ENCODE measurements around the gene GALNT2. TPM values are rescaled to one million over a fixed set of nuclear protein-coding genes. Genes with fewer than 3 reads are reported as not detected.

GALNT2 gene
- total and polyA plus RNA-seq, 2 of the 4 experiments (the other 2 are of a cell fraction), result 50.4 to 189 TPM

- 94% methylated on average over 5 of the region's 16 CpGs; no CpG with 5 or more reads in 1 of the 2 experiments for WGBS, 2 experiments (ENCODE audit: extremely low coverage in 2 of 2, insufficient read length in 1 of 2)
- Histone ChIP-seq H3K79me1 (ENCODE audit: low read depth in 1 of 2, low read length in 2 of 2) (peaks cover 19 to 30% of the 10 kb centered on the region in 2 experiments), H3K4ac (ENCODE audit: low read depth, low read length) (no peak overlapping the region), H3K14ac (replicated peaks; ENCODE audit: low read depth, low read length) (no peak overlapping the region), H3K27me3 (ENCODE audit: control insufficient read depth, insufficient read depth, low read length) (no peaks in the 10 kb centered on the region), H3K36me3 (ENCODE audit: control insufficient read depth, insufficient read depth, low read length) (no peaks in the 10 kb centered on the region; the same call in 1 of the 2 replicates), H3K4me2 (ENCODE audit: low read depth, low read length) (no peak overlapping the region), H4K91ac (ENCODE audit: insufficient read depth, low read depth, low read length) (no peak overlapping the region), H3K4me3 (ENCODE audit: insufficient read depth, low read depth, low read length) (no peak overlapping the region), H2BK15ac (ENCODE audit: low read depth, low read length) (no peak overlapping the region), H2BK120ac (ENCODE audit: low read depth, low read length) (no peak overlapping the region), H3K27ac (ENCODE audit: insufficient read depth, low read length) (no peak overlapping the region), H4K20me1 (ENCODE audit: insufficient read depth, low read length) (peaks cover 12% of the 10 kb centered on the region), H3K9me1 (ENCODE audit: insufficient read depth, low read length) (peaks cover 11% of the 10 kb centered on the region; the same call in 1 of the 2 replicates), H3K4me1 (ENCODE audit: control insufficient read depth, insufficient read depth, low read length) (peaks cover 4% of the 10 kb centered on the region; the same call in 1 of the 2 replicates), H3K9ac (ENCODE audit: low read depth, low read length) (no peak overlapping the region), H2AK9ac (replicated peaks; ENCODE audit: low read depth, low read length, poor library complexity) (no peak overlapping the region), H2AFZ (replicated peaks; ENCODE audit: low read length, poor library complexity) (no peak overlapping the region), H4K8ac (ENCODE audit: low read depth in 2 of 2, low read length in 2 of 2) (no peak overlapping the region), H2BK5ac (ENCODE audit: low read depth, low read length, poor library complexity, severe bottlenecking) (no peak overlapping the region), H2AK5ac (ENCODE audit: low read depth, low read length) (no peak overlapping the region), H3K23ac (ENCODE audit: low read depth, low read length) (no peak overlapping the region), H3K9me3 (ENCODE audit: control insufficient read depth, insufficient read depth, low read length) (no peaks in the 10 kb centered on the region), H4K5ac (ENCODE audit: low read depth, low read length) (no peak overlapping the region), H3K56ac (ENCODE audit: extremely low read depth, insufficient read depth, low read length) (no peak overlapping the region), H3K18ac (ENCODE audit: low read depth, low read length) (no peak overlapping the region), H2BK20ac (ENCODE audit: low read depth, low read length) (no peak overlapping the region)
- BruUV-seq (replicated peaks), result no TSS peak
- ATAC-seq (ENCODE audit: low read depth) (no peak), DNase-seq (no peak)
- dilution Hi-C loops (cut with HindIII; ENCODE audit: low sequenced_read_pairs, unreplicated experiment) (no loop called here), intact Hi-C loops (cut with micrococcal nuclease) (no loop called here), in situ Hi-C loops (cut with MboI; ENCODE audit: low sequenced_read_pairs) (no loop called here)
- CTCF ChIA-PET, result interaction anchor here (1.0 kb wide), 1 partner anchor 15 kb away, joined by 4 read pairs; no protein-coding TSS in a partner anchor
- no peak for TF ChIP-seq USF2 (IDR thresholded peaks at IDR 0.05; ENCODE audit: low read depth, low read length)
- TF ChIP-seq CHD1 (IDR thresholded peaks at IDR 0.05; ENCODE audit: low read depth, low read length), result no peak
- TF ChIP-seq CEBPB (IDR thresholded peaks at IDR 0.05; ENCODE audit: low read depth, low read length), result peak; percentile 37; the same call in 1 of the 2 replicates
- TF ChIP-seq BHLHE40 (IDR thresholded peaks at IDR 0.05; ENCODE audit: low read depth, low read length), result no peak
- POLR2A ChIA-PET (ENCODE audit: unreplicated experiment), result no interaction called here
Observed at GRCh38 chr1:230226007-230226800, 159.2 kb downstream of the GALNT2 start.

All from IMR-90 (cell line).